Measurements from ENCODE around the gene SCUBE1.

- TF ChIP-seq, protein P1, sequence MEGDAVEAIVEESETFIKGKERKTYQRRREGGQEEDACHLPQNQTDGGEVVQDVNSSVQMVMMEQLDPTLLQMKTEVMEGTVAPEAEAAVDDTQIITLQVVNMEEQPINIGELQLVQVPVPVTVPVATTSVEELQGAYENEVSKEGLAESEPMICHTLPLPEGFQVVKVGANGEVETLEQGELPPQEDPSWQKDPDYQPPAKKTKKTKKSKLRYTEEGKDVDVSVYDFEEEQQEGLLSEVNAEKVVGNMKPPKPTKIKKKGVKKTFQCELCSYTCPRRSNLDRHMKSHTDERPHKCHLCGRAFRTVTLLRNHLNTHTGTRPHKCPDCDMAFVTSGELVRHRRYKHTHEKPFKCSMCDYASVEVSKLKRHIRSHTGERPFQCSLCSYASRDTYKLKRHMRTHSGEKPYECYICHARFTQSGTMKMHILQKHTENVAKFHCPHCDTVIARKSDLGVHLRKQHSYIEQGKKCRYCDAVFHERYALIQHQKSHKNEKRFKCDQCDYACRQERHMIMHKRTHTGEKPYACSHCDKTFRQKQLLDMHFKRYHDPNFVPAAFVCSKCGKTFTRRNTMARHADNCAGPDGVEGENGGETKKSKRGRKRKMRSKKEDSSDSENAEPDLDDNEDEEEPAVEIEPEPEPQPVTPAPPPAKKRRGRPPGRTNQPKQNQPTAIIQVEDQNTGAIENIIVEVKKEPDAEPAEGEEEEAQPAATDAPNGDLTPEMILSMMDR (conservative IDR thresholded peaks at IDR 0.05): peak; percentile 28; the same call in 1 of the 2 replicates
- TF ChIP-seq EZH2 (IDR thresholded peaks at IDR 0.05; ENCODE audit: low read depth): no peak
Observed at GRCh38 chr22:43152003-43152356, 191.2 kb downstream of the SCUBE1 start.

All from PC-9 (cell line).